HFF-Myc (cell line): ENCODE data around the gene ARHGEF12.

Experiments
- DNase-seq: peaks from one replicate; pipeline ENCODE4 v3.0.0-alpha.2; 2011; ENCODE audit warnings: low read depth; ENCODE audit errors: extremely low read depth
- H3K4me3 ChIP-seq: replicated peaks from 2 replicates; pipeline ENCODE4 v1.5.1; 2011; ENCODE audit warnings: low read depth, mild to moderate bottlenecking, control low read depth, low read length
- TF ChIP-seq, protein P1 (sequence below): IDR thresholded peaks from 2 replicates; pipeline ENCODE4 v1.5.1; 2012; ENCODE audit warnings: mild to moderate bottlenecking, low read depth, low read length, control low read depth; ENCODE audit errors: missing control alignments

ARHGEF12 gene

DNA sequence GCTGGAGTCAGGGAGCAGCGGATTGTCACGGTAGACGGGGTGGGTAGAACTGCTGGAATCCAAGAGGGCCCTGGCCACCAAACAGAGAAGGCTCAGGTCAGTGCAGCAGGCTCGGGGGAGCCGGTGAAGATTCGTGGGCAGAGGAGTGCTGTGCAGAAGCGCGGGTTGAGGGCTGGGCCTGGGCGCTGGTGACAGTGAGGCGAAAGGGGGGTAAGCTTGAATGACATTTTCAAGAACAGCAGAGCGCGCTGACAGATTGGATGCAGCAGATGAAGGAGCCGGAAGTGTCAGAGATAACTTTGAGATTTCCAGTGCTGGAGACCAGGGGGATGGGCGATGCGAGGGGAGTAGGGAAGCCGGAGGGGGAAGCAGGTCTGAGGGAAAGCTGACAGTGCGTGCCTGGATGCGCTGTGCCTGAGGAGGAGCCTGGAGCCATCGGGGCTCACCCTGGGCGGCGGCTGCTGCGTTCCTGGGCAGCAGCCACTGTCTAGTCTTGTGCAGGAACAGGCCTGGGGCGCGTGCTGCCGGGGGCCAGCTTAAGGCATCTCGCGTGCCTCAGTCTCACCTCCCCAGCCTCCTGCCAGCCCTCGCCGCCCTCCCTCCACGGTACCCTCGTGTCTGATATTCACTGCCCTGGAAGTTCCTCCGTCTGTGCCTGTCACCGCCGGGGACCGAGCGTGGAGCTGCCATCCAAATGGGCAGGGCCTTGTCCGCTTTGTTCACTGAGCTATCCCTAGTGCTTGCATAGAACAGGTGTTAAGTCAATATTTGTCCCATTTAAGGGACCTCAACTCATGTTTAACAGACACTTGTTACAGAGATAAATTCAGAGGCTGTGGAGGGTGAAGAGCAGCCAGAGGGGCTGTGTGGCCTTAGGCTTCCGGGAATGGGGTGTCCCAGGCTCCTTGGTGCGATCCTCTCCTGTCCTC, 180.5 kb downstream of the ARHGEF12 start:
- no peak overlapping the region for H3K4me3 ChIP-seq
- DNase-seq: no peak
- TF ChIP-seq, protein P1, sequence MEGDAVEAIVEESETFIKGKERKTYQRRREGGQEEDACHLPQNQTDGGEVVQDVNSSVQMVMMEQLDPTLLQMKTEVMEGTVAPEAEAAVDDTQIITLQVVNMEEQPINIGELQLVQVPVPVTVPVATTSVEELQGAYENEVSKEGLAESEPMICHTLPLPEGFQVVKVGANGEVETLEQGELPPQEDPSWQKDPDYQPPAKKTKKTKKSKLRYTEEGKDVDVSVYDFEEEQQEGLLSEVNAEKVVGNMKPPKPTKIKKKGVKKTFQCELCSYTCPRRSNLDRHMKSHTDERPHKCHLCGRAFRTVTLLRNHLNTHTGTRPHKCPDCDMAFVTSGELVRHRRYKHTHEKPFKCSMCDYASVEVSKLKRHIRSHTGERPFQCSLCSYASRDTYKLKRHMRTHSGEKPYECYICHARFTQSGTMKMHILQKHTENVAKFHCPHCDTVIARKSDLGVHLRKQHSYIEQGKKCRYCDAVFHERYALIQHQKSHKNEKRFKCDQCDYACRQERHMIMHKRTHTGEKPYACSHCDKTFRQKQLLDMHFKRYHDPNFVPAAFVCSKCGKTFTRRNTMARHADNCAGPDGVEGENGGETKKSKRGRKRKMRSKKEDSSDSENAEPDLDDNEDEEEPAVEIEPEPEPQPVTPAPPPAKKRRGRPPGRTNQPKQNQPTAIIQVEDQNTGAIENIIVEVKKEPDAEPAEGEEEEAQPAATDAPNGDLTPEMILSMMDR: no peak

DNA sequence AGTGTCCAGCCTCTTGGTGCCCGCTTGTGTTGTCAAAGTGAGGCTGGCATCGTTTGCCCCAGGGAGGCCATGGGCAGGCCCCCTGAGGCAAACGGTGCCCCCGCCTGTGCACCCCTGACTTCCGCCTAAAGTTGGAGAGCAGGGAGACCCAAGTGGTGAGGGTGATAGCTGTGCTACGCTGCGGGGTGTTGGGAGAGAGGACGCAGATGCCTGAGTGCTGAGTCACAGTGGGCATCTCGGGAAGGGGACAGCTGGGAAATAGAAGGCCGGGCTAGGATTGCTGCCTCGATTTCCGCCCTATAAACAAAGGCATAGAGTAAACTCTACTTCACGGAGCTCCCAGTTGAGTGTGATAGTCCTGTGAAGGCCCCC, 181.2 kb downstream of the ARHGEF12 start:
- DNase-seq: no peak
- TF ChIP-seq, protein P1: no peak
- H3K4me3 ChIP-seq: no peak overlapping the region

DNA sequence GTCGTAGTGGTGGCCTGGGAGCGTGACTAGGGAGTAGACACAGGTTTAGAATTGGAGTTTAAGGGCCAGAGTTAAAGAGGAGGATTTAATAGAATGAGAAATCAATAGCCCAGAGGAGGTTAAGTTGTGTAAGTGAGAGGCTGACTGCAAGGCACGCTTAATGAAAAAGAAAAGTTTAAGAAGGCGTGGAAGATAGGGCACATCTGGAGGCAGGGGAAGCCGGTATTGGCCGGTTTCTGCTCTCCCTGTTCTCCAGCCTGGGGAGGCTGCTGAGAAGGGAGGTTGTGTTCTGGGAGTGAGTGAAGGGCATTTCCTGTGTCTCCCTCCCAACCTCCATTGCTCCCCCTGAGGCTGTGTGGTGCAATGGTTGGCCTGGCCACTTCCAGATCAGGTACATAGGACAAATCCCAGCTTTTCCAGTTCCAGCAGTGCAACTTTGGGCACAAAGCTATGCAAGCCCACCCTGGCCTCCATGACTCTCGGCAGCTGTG, 181.6 kb downstream of the ARHGEF12 start:
- TF ChIP-seq, protein P1: no peak
- no peak overlapping the region for H3K4me3 ChIP-seq
- no peak for DNase-seq

DNA sequence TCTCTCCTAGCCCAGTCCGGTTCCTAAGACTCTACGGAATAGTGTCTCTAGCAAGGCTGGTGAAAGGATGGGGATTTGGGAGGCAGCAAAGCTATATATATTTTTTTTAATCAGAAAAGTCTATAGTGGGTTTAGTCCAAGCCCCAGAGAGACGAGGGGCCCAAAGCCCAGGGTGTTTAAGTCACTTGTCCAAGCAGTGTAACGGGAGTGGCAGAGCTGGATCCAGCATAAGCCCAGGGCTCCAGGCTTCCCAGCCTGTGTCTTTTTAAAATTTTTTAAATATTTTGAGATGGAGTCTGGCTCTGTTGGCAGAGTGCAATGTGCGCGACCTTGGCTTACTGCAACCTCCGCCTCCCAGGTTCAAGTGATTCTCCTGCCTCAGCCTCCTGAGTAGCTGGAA, 182.1 kb downstream of the ARHGEF12 start:
- TF ChIP-seq, protein P1: no peak
- DNase-seq: no peak

DNA sequence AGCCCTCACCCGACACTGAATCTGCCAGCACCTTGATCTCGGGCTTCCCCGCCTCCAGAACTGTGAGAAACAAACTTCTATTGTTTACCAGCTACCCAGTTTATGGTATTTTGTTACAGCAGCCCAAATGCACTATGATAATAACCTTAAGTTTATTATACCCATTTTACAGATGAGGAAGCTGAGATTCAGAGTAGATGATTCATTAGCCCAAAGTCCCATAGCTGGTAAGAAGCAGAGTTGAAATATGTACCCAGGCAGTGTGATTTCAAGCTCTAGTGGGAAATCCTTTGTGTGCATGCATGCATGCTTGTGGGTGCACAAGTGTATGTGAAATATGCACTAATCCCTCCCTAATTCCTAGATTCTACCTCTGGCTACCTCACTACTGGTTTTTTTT, 183.3 kb downstream of the ARHGEF12 start:
- no peak for DNase-seq
- TF ChIP-seq, protein P1: no peak
- H3K4me3 ChIP-seq: no peak overlapping the region

More for the DNA sequence above, 182.1 kb downstream of the ARHGEF12 start:
- no peak overlapping the region for H3K4me3 ChIP-seq

DNA sequence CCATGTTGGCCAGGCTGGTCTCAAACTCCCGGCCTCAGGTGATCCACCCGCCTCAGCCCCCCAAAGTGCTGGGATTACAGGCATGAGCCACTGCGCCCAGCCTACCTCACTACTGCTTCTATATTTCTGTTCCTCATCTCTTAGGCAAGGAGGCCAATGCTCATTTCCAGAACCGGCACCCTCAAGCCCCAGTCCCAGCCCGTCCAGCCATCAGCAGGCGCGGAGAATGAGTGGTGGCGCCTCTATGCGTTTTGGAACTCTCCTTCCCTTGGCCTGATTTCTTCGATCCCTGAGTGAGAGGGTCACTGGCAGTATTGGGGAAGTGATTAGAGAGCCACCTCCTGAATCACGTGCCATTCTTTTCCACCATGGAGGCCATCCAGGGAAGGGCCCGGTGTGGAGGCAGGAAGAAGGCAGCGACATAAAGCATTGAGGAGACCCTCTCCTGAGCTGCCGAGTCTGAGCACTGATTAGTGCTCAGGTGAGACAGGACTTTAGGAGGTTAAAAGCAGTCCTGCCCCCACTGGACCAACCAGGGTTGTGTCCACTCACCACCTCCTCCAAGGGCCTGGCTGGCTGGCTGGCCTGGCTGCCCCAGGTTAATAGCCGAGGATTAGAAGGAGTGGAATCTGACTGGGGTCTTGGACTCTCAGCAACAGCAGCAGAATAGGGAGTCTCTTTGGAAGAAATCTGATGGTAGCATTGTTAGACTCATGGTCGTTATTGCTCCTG, 184.0 kb downstream of the ARHGEF12 start:
- no peak for DNase-seq
- TF ChIP-seq, protein P1: no peak
- no peak overlapping the region for H3K4me3 ChIP-seq
